Epithelial cell of proximal tubule (primary cell): Measurements from ENCODE around the gene GLP1R. TPM values are rescaled to one million over a fixed set of nuclear protein-coding genes. Genes with fewer than 3 reads are reported as not detected.

ENCODE experiments used
- DNase-seq: peaks from one replicate; pipeline ENCODE4 v3.0.0-alpha.2; 2011; ENCODE audit warnings: low read depth
- H3K4me3 ChIP-seq: 2 replicates; pipeline ENCODE4 v1.5.1; 2011; ENCODE audit warnings: low read depth, mild to moderate bottlenecking, low read length
- total RNA-seq: library from RNA; depleted of rRNA; stranded (reverse); fragments of >200 nt; gene quantifications from 2 replicates; pipeline ENCODE4 v1.2.3, GENCODE V29; 2015
- TF ChIP-seq, protein P1 (sequence below): conservative IDR thresholded peaks from 2 replicates; pipeline ENCODE4 v1.5.1; 2012; ENCODE audit warnings: low read depth, mild to moderate bottlenecking, low read length

The GLP1R gene
- total RNA-seq, result 0.07 TPM in 1 of 2 replicates, not detected in the other

DNA sequence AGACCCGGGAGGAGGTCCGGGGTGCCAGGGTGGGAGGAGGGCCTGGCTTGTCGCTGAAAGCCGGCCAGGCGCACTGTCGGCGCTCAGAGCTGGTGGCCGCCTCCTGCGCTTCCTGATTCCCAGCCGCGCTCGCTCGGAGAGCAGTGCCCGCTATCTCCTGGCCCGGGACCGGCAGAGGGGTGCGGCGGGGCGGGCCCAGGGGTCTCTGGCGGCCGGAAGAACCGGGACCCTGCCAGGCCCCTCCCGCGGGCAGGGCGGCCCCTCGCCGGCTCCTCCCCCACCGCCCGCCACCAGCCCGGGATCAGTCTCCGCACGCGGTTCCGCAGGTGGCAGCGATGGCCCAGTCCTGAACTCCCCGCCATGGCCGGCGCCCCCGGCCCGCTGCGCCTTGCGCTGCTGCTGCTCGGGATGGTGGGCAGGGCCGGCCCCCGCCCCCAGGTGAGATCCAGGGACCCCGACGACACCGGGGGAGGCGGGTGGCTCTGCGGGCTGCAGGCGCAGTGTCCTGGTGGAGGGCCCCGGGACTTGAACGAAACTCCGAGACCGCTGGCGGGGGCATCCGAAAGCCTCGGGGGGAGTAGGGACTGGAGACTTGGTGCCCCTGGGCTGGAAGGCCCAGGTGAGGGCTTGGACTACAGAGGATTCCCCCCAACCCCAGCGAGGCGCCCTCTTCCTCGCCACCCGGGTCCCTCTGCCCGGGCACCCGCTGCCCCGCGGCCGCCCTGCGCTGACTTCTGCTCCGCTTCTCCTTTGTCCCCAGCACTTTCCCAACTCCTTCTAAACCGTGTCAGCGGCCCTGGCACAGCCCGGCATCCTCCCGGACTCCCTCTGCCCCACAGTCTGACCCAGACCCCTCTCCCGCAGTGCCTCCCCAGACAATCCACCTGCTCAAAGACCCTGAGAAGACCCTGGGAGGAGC is at the start of gene GLP1R:
GLP1R (plus strand) TSS at position 301 of the 919 bp plus-strand sequence; CDS start at position 361, 60 bp downstream.
- TF ChIP-seq, protein P1, sequence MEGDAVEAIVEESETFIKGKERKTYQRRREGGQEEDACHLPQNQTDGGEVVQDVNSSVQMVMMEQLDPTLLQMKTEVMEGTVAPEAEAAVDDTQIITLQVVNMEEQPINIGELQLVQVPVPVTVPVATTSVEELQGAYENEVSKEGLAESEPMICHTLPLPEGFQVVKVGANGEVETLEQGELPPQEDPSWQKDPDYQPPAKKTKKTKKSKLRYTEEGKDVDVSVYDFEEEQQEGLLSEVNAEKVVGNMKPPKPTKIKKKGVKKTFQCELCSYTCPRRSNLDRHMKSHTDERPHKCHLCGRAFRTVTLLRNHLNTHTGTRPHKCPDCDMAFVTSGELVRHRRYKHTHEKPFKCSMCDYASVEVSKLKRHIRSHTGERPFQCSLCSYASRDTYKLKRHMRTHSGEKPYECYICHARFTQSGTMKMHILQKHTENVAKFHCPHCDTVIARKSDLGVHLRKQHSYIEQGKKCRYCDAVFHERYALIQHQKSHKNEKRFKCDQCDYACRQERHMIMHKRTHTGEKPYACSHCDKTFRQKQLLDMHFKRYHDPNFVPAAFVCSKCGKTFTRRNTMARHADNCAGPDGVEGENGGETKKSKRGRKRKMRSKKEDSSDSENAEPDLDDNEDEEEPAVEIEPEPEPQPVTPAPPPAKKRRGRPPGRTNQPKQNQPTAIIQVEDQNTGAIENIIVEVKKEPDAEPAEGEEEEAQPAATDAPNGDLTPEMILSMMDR, result no peak
- H3K4me3 ChIP-seq, result no peak within 1 kb of the TSS
- DNase-seq, result no peak

DNA sequence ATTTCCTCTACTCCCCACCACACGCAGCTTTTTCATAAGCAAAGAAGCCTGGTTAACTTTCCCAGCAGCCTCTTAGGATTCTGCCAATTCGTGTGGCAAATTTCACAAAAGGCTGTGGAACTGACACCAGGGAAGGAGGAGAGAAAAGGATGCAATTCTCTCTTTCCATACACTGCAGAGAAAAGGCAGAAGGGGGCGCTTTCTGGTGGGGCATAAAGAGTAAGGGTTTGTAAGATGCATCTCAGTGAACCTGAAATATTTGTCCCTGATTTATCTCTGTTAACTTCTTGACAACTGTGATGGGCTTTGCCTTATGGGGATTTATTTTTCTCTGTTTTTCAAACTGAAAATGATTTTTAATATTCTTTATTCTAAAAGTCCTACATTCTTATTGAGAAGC is 45.5 kb upstream of the GLP1R start:
- no peak overlapping the region for H3K4me3 ChIP-seq
- TF ChIP-seq, protein P1, result peak; percentile 48
- DNase-seq, result no peak

DNA sequence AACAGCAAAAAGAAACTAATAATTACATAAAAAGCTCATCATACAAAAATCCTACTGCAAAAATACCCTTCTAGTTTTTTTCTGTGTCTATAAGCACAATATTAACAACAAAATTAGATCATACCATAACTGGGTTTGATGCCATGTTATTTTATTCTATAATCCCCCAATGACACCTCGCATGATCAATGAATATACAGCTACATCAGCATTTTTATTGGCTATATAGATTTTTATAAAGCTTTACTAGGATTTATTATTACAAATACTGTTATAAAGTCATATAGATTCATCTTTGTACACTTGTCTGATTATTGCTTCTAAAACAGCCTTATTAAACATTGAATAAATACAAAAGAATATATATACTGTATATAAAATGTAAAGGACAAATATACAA is 45.1 kb upstream of the GLP1R start:
- no peak for DNase-seq
- TF ChIP-seq, protein P1, result no peak
- H3K4me3 ChIP-seq, result no peak overlapping the region

DNA sequence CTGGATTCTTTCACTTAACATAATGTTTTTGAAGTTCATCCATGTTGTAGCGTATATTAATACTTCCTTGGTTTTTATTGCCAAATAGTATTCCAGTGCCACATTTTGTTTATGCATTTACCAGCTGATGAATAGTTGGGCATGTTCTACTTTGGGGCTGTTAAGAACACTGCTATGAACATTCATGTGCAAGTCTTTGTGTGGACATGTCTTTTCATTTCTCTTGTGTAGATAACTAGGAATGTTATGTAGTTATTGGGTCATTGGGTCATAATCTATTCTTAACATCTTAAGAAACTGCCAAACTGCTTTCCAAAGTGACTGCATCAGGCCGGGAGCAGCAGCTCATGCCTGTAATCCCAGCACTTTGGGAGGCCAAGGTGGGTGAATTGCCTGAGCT is 43.8 kb upstream of the GLP1R start:
- TF ChIP-seq, protein P1, result no peak
- no peak overlapping the region for H3K4me3 ChIP-seq
- no peak for DNase-seq

DNA sequence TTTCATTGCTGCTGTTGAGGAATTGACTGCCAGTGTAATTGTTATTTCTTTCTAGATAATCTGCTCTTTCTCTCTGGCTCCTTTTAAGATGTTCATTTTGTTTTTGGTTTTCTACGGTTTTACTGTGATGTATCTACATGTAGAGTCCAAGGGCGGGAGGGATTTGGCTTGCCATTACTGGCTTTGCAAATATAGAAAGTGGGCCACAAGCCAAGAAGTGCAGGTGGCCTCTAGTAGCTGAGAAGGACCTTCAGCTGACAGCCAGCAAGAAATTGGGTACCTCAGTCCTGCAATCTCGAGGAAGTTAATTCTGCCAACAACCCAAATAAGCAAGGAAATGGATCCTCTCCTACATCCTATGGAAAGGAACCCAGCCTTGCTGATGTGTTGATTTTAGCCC is 42.8 kb upstream of the GLP1R start:
- TF ChIP-seq, protein P1, result no peak

DNA sequence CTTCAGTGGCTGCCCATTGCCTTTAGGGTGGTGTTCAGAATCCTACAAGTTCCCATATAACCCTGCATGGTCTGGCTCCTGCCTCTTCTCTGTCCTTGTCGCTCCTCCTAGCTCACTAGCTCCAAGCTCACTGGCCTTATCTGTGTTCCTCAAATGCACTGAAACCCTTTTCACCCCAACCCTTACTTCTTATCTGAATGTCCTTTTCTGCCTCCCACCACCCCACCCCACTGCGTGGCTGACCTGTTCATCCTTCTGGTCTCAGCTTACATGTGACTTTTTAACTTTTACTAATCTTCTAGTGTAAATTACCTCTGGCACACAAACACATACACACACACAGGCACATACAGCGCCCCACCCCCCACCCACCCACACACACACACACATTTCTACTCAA is 41.0 kb upstream of the GLP1R start:
- no peak overlapping the region for H3K4me3 ChIP-seq
- DNase-seq, result no peak
- TF ChIP-seq, protein P1, result no peak

More for the DNA sequence above, 42.8 kb upstream of the GLP1R start:
- H3K4me3 ChIP-seq, result no peak overlapping the region
- no peak for DNase-seq
